ENCODE measurements around the gene HRCT1. TPM values are rescaled to one million over a fixed set of nuclear protein-coding genes. Genes with fewer than 3 reads are reported as not detected.
"Not testable (repeated sequence)": the region's sequence is repeated elsewhere in the genome, so short reads cannot be mapped to it uniquely, and the experiment has no call there.

Gene HRCT1
- total RNA-seq, 6 donors from 2014 or later = 2.1 to 19.1 (median 10.6) TPM

DNA sequence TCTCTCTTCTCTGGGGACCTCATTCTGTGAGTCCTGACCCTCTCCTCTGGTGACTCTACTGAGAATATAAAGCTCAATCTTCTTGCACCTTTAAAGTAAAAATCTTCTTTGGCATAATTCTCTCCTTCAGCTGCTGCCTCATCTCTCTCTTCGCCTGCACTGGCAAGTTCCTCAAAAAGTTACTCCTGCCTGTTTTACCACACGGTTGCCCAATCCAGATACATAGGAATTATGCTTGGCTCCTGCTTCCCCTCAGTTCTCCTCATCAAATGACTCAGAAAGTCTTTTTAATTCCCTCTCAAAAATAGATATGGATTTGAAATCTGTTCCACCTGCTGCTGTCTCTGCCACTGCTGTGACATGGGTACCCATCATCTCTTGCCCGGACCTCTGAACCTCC, 14.4 kb upstream of the HRCT1 start:
- Histone ChIP-seq H3K27me3 (no peaks in the 10 kb centered on the region), H3K36me3 (no peaks in the 10 kb centered on the region), H3K27ac (no peak overlapping the region), H3K9me3 (no peaks in the 10 kb centered on the region), H3K4me1 (no peaks in the 10 kb centered on the region), H3K4me3 (no peak overlapping the region)
- no peak for TF ChIP-seq POLR2A (IDR thresholded peaks at IDR 0.05)
- TF ChIP-seq, protein P1, sequence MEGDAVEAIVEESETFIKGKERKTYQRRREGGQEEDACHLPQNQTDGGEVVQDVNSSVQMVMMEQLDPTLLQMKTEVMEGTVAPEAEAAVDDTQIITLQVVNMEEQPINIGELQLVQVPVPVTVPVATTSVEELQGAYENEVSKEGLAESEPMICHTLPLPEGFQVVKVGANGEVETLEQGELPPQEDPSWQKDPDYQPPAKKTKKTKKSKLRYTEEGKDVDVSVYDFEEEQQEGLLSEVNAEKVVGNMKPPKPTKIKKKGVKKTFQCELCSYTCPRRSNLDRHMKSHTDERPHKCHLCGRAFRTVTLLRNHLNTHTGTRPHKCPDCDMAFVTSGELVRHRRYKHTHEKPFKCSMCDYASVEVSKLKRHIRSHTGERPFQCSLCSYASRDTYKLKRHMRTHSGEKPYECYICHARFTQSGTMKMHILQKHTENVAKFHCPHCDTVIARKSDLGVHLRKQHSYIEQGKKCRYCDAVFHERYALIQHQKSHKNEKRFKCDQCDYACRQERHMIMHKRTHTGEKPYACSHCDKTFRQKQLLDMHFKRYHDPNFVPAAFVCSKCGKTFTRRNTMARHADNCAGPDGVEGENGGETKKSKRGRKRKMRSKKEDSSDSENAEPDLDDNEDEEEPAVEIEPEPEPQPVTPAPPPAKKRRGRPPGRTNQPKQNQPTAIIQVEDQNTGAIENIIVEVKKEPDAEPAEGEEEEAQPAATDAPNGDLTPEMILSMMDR (IDR thresholded peaks at IDR 0.05) = no peak
- TF ChIP-seq EP300 (IDR thresholded peaks at IDR 0.05) = no peak
- TF ChIP-seq POLR2AphosphoS5 (IDR thresholded peaks at IDR 0.05) = no peak
- no peak for ATAC-seq (ENCODE audit: low FRiP score in 2 of 2)
- 66 to 71% methylated on average over 3 of the region's 3 CpGs for WGBS, 2 donors
- DNase-seq = no peak

GRCh38 chr9:35892051-35892450, 14.0 kb upstream of the HRCT1 start:
- Histone ChIP-seq H3K4me1 (no peaks in the 10 kb centered on the region), H3K27me3 (no peaks in the 10 kb centered on the region), H3K4me3 (no peak overlapping the region), H3K9me3 (no peaks in the 10 kb centered on the region), H3K27ac (no peak overlapping the region), H3K36me3 (no peaks in the 10 kb centered on the region)
- TF ChIP-seq POLR2AphosphoS5 (IDR thresholded peaks at IDR 0.05) = no peak
- TF ChIP-seq, protein P1 (IDR thresholded peaks at IDR 0.05) = no peak
- TF ChIP-seq EP300 (IDR thresholded peaks at IDR 0.05) = no peak
- no peak for TF ChIP-seq POLR2A (IDR thresholded peaks at IDR 0.05)
- 85 to 100% methylated on average over 1 of the region's 1 CpG for WGBS, 2 donors
- ATAC-seq (ENCODE audit: low FRiP score in 2 of 2) (no peak), DNase-seq (no peak)

DNA sequence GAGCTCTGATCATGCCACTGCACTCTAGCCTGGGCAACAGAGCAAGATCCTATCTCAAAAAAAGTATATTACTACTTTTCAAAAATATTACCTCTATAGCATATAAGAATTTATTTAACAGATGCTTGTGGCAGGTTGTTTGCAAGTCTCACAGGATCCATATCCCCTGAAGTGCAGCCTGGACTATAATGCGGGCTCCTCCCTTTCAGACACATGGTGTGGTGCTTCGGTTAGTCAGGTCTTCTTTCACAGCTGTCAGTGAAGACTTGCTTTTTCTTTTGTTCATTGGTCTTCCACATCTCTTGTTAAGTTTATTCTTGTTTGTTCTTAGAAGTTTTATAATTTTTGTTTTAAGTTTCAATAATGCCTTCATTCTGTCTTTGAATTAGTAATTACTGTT, 9.4 kb upstream of the HRCT1 start:
- DNase-seq (no peak), ATAC-seq (ENCODE audit: low FRiP score in 2 of 2) (no peak)
- Histone ChIP-seq H3K27me3 (no peaks in the 10 kb centered on the region), H3K4me1 (no peaks in the 10 kb centered on the region), H3K9me3 (no peaks in the 10 kb centered on the region), H3K27ac (no peak overlapping the region), H3K36me3 (no peaks in the 10 kb centered on the region), H3K4me3 (no peak overlapping the region)
- WGBS, 2 donors = 97 to 100% methylated on average over 2 of the region's 2 CpGs
- TF ChIP-seq POLR2AphosphoS5 (IDR thresholded peaks at IDR 0.05) (no peak), POLR2A (IDR thresholded peaks at IDR 0.05) (no peak), EP300 (IDR thresholded peaks at IDR 0.05) (no peak)
- TF ChIP-seq, protein P1 (IDR thresholded peaks at IDR 0.05) = no peak

DNA sequence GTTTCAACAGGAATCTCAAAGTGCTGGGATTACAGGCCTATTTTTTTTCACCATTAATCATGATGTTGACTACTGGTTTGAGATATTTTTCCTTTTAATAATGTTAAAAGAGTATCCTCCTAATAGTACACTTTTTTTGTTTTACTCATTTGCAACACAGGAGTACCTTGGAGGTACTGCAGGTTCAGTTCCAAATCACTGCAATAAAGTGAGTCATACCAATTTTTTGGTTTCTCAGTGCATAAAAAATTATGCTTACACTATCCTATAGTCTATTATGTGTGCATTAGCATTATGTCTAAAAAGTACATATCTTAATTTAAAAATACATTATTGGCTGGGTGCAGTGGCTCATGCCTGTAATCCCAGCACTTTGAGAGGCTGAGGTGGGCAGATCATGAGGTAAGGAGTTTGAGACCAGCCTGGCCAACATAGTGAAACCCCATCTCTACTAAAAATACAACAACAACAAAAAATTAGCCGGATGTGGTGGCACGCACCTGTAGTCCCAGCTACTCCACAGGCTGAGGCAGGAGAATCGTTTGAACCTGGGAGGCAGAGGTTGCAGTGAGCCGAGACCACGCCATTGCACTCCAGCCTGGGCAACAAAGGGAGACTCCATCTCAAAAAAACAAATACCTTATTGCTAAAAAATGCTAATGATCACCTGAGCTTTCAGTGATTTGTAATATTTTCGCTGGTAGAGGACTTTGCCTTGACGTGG, 8.5 kb upstream of the HRCT1 start:
- H3K4me3 ChIP-seq; ATAC-seq (ENCODE audit: low FRiP score in 2 of 2); DNase-seq; H3K4me1 ChIP-seq; H3K27ac ChIP-seq; H3K9me3 ChIP-seq; H3K36me3 ChIP-seq; H3K27me3 ChIP-seq: not testable (repeated sequence)
- 94% methylated on average over 7 of the region's 7 CpGs for WGBS, 2 donors

GRCh38 chr9:35898337-35898736, 7.7 kb upstream of the HRCT1 start:
- TF ChIP-seq POLR2AphosphoS5 (IDR thresholded peaks at IDR 0.05) (no peak), POLR2A (IDR thresholded peaks at IDR 0.05) (no peak), EP300 (IDR thresholded peaks at IDR 0.05) (no peak)
- TF ChIP-seq, protein P1 (IDR thresholded peaks at IDR 0.05) = no peak
- Histone ChIP-seq H3K36me3 (no peaks in the 10 kb centered on the region), H3K27me3 (no peaks in the 10 kb centered on the region), H3K4me1 (peaks cover 4 to 10% (median 5%) of the 10 kb centered on the region in 4 donors), H3K9me3 (no peaks in the 10 kb centered on the region), H3K27ac (no peak overlapping the region), H3K4me3 (no peak overlapping the region)
- DNase-seq (no peak), ATAC-seq (ENCODE audit: low FRiP score in 2 of 2) (no peak)

All from upper lobe of left lung (tissue), 6 donors.